CD14-positive monocyte (primary cell): ENCODE measurements around the gene OR2F1. TPM values are rescaled to one million over a fixed set of nuclear protein-coding genes. Genes with fewer than 3 reads are reported as not detected.

Experiments
- DNase-seq, 3 donors: peaks; one replicate each; pipeline ENCODE4 v3.0.0-alpha.2; 2011 to 2022
- H2AFZ ChIP-seq: 2 replicates; pipeline ENCODE4 v1.6.0; 2012; ENCODE audit warnings: mild to moderate bottlenecking, low read depth, low read length, inconsistent platforms; ENCODE audit not compliant: insufficient read depth, poor library complexity, severe bottlenecking
- H3K27ac ChIP-seq, 2 donors: 1 replicate in 1 of 2; 2 replicates in 1 of 2; pipeline ENCODE4 v1.5.1; 2012 to 2013; ENCODE audit warnings: low read length in 2 of 2, control low read depth in 1 of 2, inconsistent platforms in 1 of 2, low read depth in 1 of 2, mild to moderate bottlenecking in 1 of 2
- H3K27me3 ChIP-seq, 2 donors: one replicate each; pipeline versions ENCODE4 v1.6.0 to v1.6.1; 2011 to 2013; ENCODE audit warnings: low read length in 2 of 2; ENCODE audit not compliant: control insufficient read depth in 2 of 2, insufficient read depth in 2 of 2
- H3K36me3 ChIP-seq, 2 donors: replicated peaks in 1 of 2; 1 replicate in 1 of 2; 2 replicates in 1 of 2; pipeline versions ENCODE4 v1.5.1 to v1.6.1; 2012 to 2013; ENCODE audit warnings: low read length in 2 of 2, control low read depth in 1 of 2, inconsistent platforms in 1 of 2, mild to moderate bottlenecking in 1 of 2; ENCODE audit not compliant: insufficient read depth in 2 of 2, control insufficient read depth in 1 of 2
- H3K4me1 ChIP-seq, 2 donors: 1 replicate in 1 of 2; 2 replicates in 1 of 2; pipeline versions ENCODE4 v1.5.1 to v1.6.1; 2012 to 2013; ENCODE audit warnings: low read length in 2 of 2, control low read depth in 1 of 2, inconsistent platforms in 1 of 2, mild to moderate bottlenecking in 1 of 2, moderate library complexity in 1 of 2; ENCODE audit not compliant: insufficient read depth in 2 of 2, control insufficient read depth in 1 of 2
- H3K4me2 ChIP-seq: replicated peaks from 2 replicates; pipeline ENCODE3; 2012; ENCODE audit warnings: low read length, moderate library complexity, mild to moderate bottlenecking; ENCODE audit not compliant: poor library complexity, severe bottlenecking; ENCODE audit errors: extremely low read depth
- H3K4me3 ChIP-seq, 3 experiments: fragments of 200-600 bp in 1 of 3; sonication (generic) in 1 of 3; replicated peaks in 1 of 3; 1 replicate in 2 of 3; 2 replicates in 1 of 3; pipeline ENCODE4 v1.5.1; 2011 to 2013; ENCODE audit warnings: low read length in 3 of 3, mild to moderate bottlenecking in 3 of 3, control low read depth in 2 of 3, low read depth in 2 of 3, inconsistent platforms in 1 of 3, moderate library complexity in 1 of 3
- H3K79me2 ChIP-seq: 2 replicates; pipeline ENCODE4 v1.6.0; 2012; ENCODE audit warnings: mild to moderate bottlenecking, control low read depth, inconsistent platforms, low read length, moderate library complexity; ENCODE audit not compliant: insufficient read depth
- H3K9ac ChIP-seq: 2 replicates; pipeline ENCODE4 v1.6.0; 2017; ENCODE audit warnings: low read length, mild to moderate bottlenecking; ENCODE audit not compliant: insufficient read depth, poor library complexity, severe bottlenecking
- H3K9me3 ChIP-seq, 2 donors: replicated peaks in 1 of 2; 1 replicate in 1 of 2; 2 replicates in 1 of 2; pipeline versions ENCODE4 v1.5.1 to v1.6.1; 2012 to 2013; ENCODE audit warnings: low read length in 2 of 2, control low read depth in 1 of 2; ENCODE audit not compliant: control insufficient read depth in 1 of 2, insufficient read depth in 1 of 2
- H4K20me1 ChIP-seq: 2 replicates; pipeline ENCODE4 v1.6.0; 2012; ENCODE audit warnings: mild to moderate bottlenecking, low read length, control low read depth, moderate library complexity; ENCODE audit not compliant: insufficient read depth
- H3K27ac Mint-ChIP-seq, 7 donors: one replicate each; pipeline ENCODE4 v1.8.0; 2020; ENCODE audit warnings: mild to moderate bottlenecking in 7 of 7, mixed read lengths in 7 of 7, moderate library complexity in 6 of 7, inconsistent platforms in 2 of 7
- H3K27me3 Mint-ChIP-seq, 3 donors: one replicate each; pipeline ENCODE4 v1.8.0; 2021 to 2022; ENCODE audit warnings: low read depth in 3 of 3, mild to moderate bottlenecking in 3 of 3, mixed read lengths in 3 of 3, moderate library complexity in 3 of 3, inconsistent platforms in 1 of 3
- H3K36me3 Mint-ChIP-seq, 2 donors: one replicate each; pipeline ENCODE4 v1.8.0; 2020; ENCODE audit warnings: mixed read lengths in 2 of 2, inconsistent platforms in 1 of 2, mild to moderate bottlenecking in 1 of 2
- H3K4me1 Mint-ChIP-seq: one replicate; pipeline ENCODE4 v1.8.0; 2020; ENCODE audit warnings: mild to moderate bottlenecking, mixed read lengths
- H3K4me3 Mint-ChIP-seq, 2 donors: one replicate each; pipeline ENCODE4 v1.8.0; 2020; ENCODE audit warnings: mild to moderate bottlenecking in 2 of 2, mixed read lengths in 2 of 2, moderate library complexity in 1 of 2
- H3K9me3 Mint-ChIP-seq, 7 donors: one replicate each; pipeline ENCODE4 v1.8.0; 2020 to 2022; ENCODE audit warnings: mixed read lengths in 7 of 7, mild to moderate bottlenecking in 6 of 7, moderate library complexity in 6 of 7, inconsistent platforms in 2 of 7
- WGBS: methylation state at CpG from one replicate; pipeline ENCODE4 v1.1.5; 2013; ENCODE audit warnings: missing lambda C conversion rate; ENCODE audit not compliant: insufficient coverage; 5-methylcytosine and 5-hydroxymethylcytosine counted together
- intact Hi-C, 2 donors: fragments of 100-400 bp; cut with micrococcal nuclease; formaldehyde crosslinking; loops; one replicate each; pipeline versions ENCODE4 v1.15.0 to v1.15.1; 2023
- polyA plus RNA-seq, 3 donors: library from polyadenylated mRNA; depleted of rRNA in 1 of 3; unstranded in 2 of 3; stranded (reverse) in 1 of 3; fragments of 300-500 nt in 2 of 3; fragments of >200 nt in 1 of 3; fragmentation: Illumina TruSeq in 2 of 3; gene quantifications; 1 replicate in 2 of 3; 2 replicates in 1 of 3; pipeline ENCODE4 v1.2.3, GENCODE V29; 2012 to 2021
- TF ChIP-seq, protein P1 (sequence below): fragments of 200-600 bp; IDR thresholded peaks from one replicate; pipeline ENCODE4 v1.8.0; 2022; ENCODE audit warnings: antibody characterized with exemption, mild to moderate bottlenecking

The OR2F1 gene
- polyA plus RNA-seq, 3 donors: not detected

DNA sequence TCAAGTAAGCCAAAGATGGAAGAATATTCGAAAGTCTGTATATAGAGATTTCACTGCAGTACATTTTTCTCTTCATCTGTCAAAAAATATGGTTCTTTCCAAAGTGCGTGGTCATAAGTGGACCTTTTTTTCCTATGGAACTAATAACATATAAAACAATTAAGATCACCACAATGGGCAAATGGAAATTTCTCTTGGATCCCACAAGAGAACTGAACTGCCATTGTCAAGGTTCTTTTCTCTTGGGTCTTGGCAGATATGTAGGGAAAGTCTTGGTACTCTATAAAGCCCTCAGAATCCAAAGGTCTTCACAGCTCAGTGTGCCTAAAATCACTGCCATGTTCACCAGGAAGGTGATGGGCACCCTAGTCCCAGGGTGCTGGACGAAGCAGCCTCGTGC is 45.4 kb downstream of the OR2F1 start, which contains the start of gene OR6B1:
TSS of gene OR6B1 (plus strand) at position 301 of the 400 bp plus-strand sequence. CDS start 3,677 bp downstream, outside the sequence.
- H3K9ac ChIP-seq: no peak within 1 kb of the TSS
- Mint-ChIP-seq H3K27me3 (peaks cover 0 to 2% (median 0%) of the 10 kb centered on the region in 3 donors), H3K4me1 (no peaks in the 10 kb centered on the region), H3K36me3 (no peaks in the 10 kb centered on the region), H3K27ac (no peak within 1 kb of the TSS), H3K9me3 (peaks cover 0 to 3% (median 1%) of the 10 kb centered on the region in 7 donors), H3K4me3 (no peak within 1 kb of the TSS)
- H4K20me1 ChIP-seq: no peaks in the 10 kb centered on the region
- H3K27ac ChIP-seq: no peak within 1 kb of the TSS
- intact Hi-C loops: no loop called here
- H3K36me3 ChIP-seq: no peaks in the 10 kb centered on the region
- TF ChIP-seq, protein P1, sequence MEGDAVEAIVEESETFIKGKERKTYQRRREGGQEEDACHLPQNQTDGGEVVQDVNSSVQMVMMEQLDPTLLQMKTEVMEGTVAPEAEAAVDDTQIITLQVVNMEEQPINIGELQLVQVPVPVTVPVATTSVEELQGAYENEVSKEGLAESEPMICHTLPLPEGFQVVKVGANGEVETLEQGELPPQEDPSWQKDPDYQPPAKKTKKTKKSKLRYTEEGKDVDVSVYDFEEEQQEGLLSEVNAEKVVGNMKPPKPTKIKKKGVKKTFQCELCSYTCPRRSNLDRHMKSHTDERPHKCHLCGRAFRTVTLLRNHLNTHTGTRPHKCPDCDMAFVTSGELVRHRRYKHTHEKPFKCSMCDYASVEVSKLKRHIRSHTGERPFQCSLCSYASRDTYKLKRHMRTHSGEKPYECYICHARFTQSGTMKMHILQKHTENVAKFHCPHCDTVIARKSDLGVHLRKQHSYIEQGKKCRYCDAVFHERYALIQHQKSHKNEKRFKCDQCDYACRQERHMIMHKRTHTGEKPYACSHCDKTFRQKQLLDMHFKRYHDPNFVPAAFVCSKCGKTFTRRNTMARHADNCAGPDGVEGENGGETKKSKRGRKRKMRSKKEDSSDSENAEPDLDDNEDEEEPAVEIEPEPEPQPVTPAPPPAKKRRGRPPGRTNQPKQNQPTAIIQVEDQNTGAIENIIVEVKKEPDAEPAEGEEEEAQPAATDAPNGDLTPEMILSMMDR: no peak
- peaks cover 0 to 2% of the 10 kb centered on the region in 2 donors for H3K27me3 ChIP-seq
- no peak within 1 kb of the TSS for H3K4me2 ChIP-seq
- DNase-seq: no peak
- no peaks in the 10 kb centered on the region for H3K79me2 ChIP-seq
- 87% methylated on average over 2 of the region's 4 CpGs for WGBS
- H3K4me1 ChIP-seq: no peaks in the 10 kb centered on the region
- H2AFZ ChIP-seq: no peak within 1 kb of the TSS
- H3K4me3 ChIP-seq: no peak within 1 kb of the TSS
- no peaks in the 10 kb centered on the region for H3K9me3 ChIP-seq

DNA sequence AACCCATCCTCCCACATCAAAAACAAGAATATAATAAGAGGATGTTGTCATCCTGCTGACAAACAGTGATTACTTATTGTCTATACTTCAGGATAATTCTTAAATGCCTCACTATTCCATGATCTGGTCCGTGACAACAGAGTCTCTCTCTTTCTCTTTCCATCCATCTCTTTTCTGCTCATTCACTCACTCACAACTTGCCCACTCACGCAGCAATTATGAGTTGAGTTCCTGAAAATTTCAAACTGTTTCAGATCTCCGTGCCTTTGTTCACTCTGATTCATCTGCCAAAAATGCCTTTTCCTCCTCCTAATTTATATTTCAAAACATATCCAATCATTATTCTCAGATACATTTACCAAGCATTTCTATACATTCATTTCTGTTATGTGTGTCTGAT is 46.9 kb downstream of the OR2F1 start:
- peaks cover 0 to 2% (median 0%) of the 10 kb centered on the region in 3 donors for H3K27me3 Mint-ChIP-seq
- Histone ChIP-seq H3K9me3 (no peaks in the 10 kb centered on the region), H3K27me3 (peaks cover 0 to 2% of the 10 kb centered on the region in 2 donors), H3K9ac (no peak overlapping the region), H3K4me2 (no peak overlapping the region), H3K27ac (no peak overlapping the region), H3K4me3 (no peak overlapping the region), H2AFZ (no peak overlapping the region), H3K36me3 (no peaks in the 10 kb centered on the region), H3K79me2 (no peaks in the 10 kb centered on the region), H3K4me1 (no peaks in the 10 kb centered on the region), H4K20me1 (no peaks in the 10 kb centered on the region)
- H3K4me3 Mint-ChIP-seq: no peak overlapping the region
- no peaks in the 10 kb centered on the region for H3K4me1 Mint-ChIP-seq
- TF ChIP-seq, protein P1: no peak
- intact Hi-C loops: no loop called here
- no peak for DNase-seq
- WGBS: 92% methylated on average over 2 of the region's 3 CpGs
- peaks cover 0 to 2% (median 0%) of the 10 kb centered on the region in 7 donors for H3K9me3 Mint-ChIP-seq
- no peak overlapping the region for H3K27ac Mint-ChIP-seq
- H3K36me3 Mint-ChIP-seq: no peaks in the 10 kb centered on the region
